ENCODE measurements around the gene TMEM204. TPM values are rescaled to one million over a fixed set of nuclear protein-coding genes. Genes with fewer than 3 reads are reported as not detected.

Gene TMEM204
- polyA plus RNA-seq, 1 of the 3 experiments (the other 2 are of a cell fraction), result 2.3 TPM

- no peaks in the 10 kb centered on the region for H3K79me2 ChIP-seq (ENCODE audit: insufficient read depth)
- H2AFZ ChIP-seq (ENCODE audit: low read depth), result no peak overlapping the region
- no peak overlapping the region for H3K9ac ChIP-seq
- ChIA-PET POLR2A (no interaction called here), CTCF (no interaction called here)
- H3K4me3 ChIP-seq (ENCODE audit: low read depth in 2 of 2, low read length in 1 of 2), result no peak overlapping the region
- WGBS (ENCODE audit: low lambda C conversion rate), result 92% methylated on average over 24 of the region's 44 CpGs
- TF ChIP-seq EZH2phosphoT487 (IDR thresholded peaks at IDR 0.05; ENCODE audit: borderline replicate concordance, low read depth) (no peak), ZBTB33 (IDR thresholded peaks at IDR 0.05; ENCODE audit: borderline replicate concordance, low read depth) (no peak), FOXM1 (IDR thresholded peaks at IDR 0.05; ENCODE audit: low read depth) (no peak), CHD2 (IDR thresholded peaks at IDR 0.05; ENCODE audit: low read length, partially characterized antibody) (no peak), USF1 (IDR thresholded peaks at IDR 0.05; ENCODE audit: borderline replicate concordance, low read depth) (no peak)
- no peaks in the 10 kb centered on the region for H4K20me1 ChIP-seq (ENCODE audit: insufficient read depth)
- H3K4me1 ChIP-seq (ENCODE audit: control insufficient read depth in 1 of 2, insufficient read depth in 2 of 2, low read depth in 1 of 2, low read length in 1 of 2), result no peaks in the 10 kb centered on the region
- H3K36me3 ChIP-seq (replicated peaks in 1 of 2; ENCODE audit: control insufficient read depth in 1 of 2, insufficient read depth in 2 of 2, low read length in 1 of 2), result peaks cover 3 to 13% of the 10 kb centered on the region in 2 experiments
- DNase-seq, result no peak
- no peaks in the 10 kb centered on the region for H3K27me3 ChIP-seq (ENCODE audit: insufficient read depth)
- H3F3A ChIP-seq (replicated peaks; ENCODE audit: insufficient read depth), result no peaks in the 10 kb centered on the region
- H3K9me3 ChIP-seq, result no peaks in the 10 kb centered on the region
- H3K27ac ChIP-seq (ENCODE audit: low read depth in 2 of 2, low read length in 1 of 2), result no peak overlapping the region
- H3K9me2 ChIP-seq, result no peaks in the 10 kb centered on the region
- H3K4me2 ChIP-seq, result no peak overlapping the region
Observed at GRCh38 chr16:1509307-1510221, 23.9 kb upstream of the TMEM204 start.

GRCh38 chr16:1510272-1510671 is 23.2 kb upstream of the TMEM204 start:
- no peaks in the 10 kb centered on the region for H4K20me1 ChIP-seq (ENCODE audit: insufficient read depth)
- ChIA-PET CTCF (interaction anchor here (0.5 to 1.4 kb wide), 2 partner anchors 15 to 240 kb away, joined by 3 to 4 read pairs; no protein-coding TSS in a partner anchor), POLR2A (no interaction called here)
- H3K4me3 ChIP-seq (ENCODE audit: low read depth in 2 of 2, low read length in 1 of 2), result no peak overlapping the region
- H2AFZ ChIP-seq (ENCODE audit: low read depth), result no peak overlapping the region
- H3K9me3 ChIP-seq, result no peaks in the 10 kb centered on the region
- H3K27ac ChIP-seq (ENCODE audit: low read depth in 2 of 2, low read length in 1 of 2), result no peak overlapping the region
- no peaks in the 10 kb centered on the region for H3K27me3 ChIP-seq (ENCODE audit: insufficient read depth)
- H3F3A ChIP-seq (replicated peaks; ENCODE audit: insufficient read depth), result no peaks in the 10 kb centered on the region
- H3K4me2 ChIP-seq, result no peak overlapping the region
- no peak for TF ChIP-seq NFIC (IDR thresholded peaks at IDR 0.05; ENCODE audit: borderline replicate concordance)
- TF ChIP-seq RCOR1 (IDR thresholded peaks at IDR 0.05; ENCODE audit: low read length), result no peak
- no peak for TF ChIP-seq FOXJ3 (CRISPR knock-in tag; IDR thresholded peaks at IDR 0.05)
- no peak for TF ChIP-seq JUND (IDR thresholded peaks at IDR 0.05)
- no peak for TF ChIP-seq SMC3 (IDR thresholded peaks at IDR 0.05; ENCODE audit: low read depth, low read length)
- TF ChIP-seq EZH2phosphoT487 (IDR thresholded peaks at IDR 0.05; ENCODE audit: borderline replicate concordance, low read depth), result no peak
- no peak for TF ChIP-seq RFX5 (IDR thresholded peaks at IDR 0.05; ENCODE audit: low read length)
- no peak for TF ChIP-seq USF2 (IDR thresholded peaks at IDR 0.05; ENCODE audit: borderline replicate concordance, low read depth, low read length)
- TF ChIP-seq TCF12 (IDR thresholded peaks at IDR 0.05), result no peak
- no peak for DNase-seq
- H3K9me2 ChIP-seq, result no peaks in the 10 kb centered on the region
- H3K79me2 ChIP-seq (ENCODE audit: insufficient read depth), result no peaks in the 10 kb centered on the region
- peaks cover 4 to 13% of the 10 kb centered on the region in 2 experiments for H3K36me3 ChIP-seq (replicated peaks in 1 of 2; ENCODE audit: control insufficient read depth in 1 of 2, insufficient read depth in 2 of 2, low read length in 1 of 2)
- H3K4me1 ChIP-seq (ENCODE audit: control insufficient read depth in 1 of 2, insufficient read depth in 2 of 2, low read depth in 1 of 2, low read length in 1 of 2), result no peaks in the 10 kb centered on the region
- 97% methylated on average over 9 of the region's 10 CpGs for WGBS (ENCODE audit: low lambda C conversion rate)
- no peak overlapping the region for H3K9ac ChIP-seq
